ENCODE measurements around the gene MKNK2.

The MKNK2 gene

DNA sequence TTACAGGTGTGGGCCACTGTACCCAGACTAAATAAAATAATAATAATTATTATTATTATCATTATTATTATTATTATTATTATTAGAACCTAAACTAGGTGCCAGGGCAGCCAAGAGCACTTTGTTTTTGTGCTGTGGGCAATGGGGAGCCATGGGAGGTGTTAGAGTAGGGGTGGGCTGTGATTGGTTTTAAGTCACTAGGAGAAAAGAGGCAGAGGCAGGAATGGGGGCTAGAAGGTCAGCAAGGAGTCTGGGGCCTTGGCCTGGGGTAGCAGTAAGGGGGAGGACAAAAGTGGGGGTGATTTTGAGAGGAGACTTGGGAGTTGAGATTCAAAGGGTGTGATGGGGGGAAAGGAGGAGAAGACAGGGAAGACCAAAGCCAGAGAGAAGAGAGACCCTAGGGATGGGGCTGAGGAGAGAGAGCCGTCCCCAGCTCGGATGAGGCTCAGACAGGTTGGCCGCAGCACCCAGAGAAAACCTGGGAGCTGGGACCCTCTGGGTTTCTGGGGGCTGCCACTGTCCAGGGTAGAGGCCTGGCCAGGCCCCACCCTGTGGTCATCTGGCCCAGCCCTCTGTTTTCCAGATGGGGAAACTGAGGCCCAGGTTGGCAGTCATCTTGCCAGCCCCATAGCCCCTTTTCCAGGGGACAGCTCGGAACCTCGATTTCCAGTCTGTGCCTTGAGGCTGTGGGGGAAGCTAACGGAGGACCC lies 17.8 kb downstream of the MKNK2 start:
- in situ Hi-C loops (cut with HindIII; ENCODE audit: low sequenced_read_pairs) = no loop called here

- in situ Hi-C loops (cut with HindIII; ENCODE audit: low sequenced_read_pairs) = no loop called here
Measured at GRCh38 chr19:2032296-2032941, 18.6 kb downstream of the MKNK2 start.

DNA sequence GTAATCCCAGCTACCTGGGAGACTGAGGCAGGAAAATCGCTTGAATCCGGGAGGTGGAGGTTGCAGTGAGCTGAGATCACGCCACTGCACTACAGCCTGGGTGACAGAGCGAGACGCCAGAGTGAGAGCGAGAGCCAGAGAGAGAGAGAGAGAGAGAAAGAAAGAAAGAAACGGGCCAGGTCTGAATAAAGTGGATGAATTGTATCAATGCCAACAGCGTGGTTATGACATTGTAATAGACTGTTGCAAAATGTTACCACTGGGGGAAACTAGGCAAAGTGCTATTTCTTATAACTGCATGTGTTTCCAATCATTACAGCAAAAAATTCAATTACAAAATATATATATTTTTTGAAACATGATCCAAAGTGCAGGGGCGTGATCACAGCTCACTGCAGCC lies 23.7 kb downstream of the MKNK2 start:
- in situ Hi-C loops (cut with HindIII; ENCODE audit: low sequenced_read_pairs) = no loop called here

DNA sequence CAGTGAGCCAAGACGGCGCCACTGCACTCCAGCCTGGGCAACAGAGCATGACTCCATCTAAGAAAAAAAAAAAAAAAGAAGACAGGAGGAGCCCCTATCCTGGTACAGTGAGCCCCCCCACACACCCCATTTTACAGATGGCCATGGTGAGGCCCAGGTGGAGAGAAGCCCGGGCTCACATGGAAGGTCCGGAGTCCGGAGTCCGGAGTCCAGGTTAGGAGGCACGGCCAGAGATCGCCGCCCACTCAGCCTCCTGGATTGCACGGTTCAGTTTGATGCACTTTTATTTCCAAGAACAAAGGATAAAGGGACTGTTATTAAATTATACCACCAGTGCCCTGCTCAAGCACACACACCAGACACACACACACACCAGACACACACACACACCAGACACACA lies 24.3 kb downstream of the MKNK2 start:
- in situ Hi-C loops (cut with HindIII; ENCODE audit: low sequenced_read_pairs) = no loop called here

- in situ Hi-C loops (cut with HindIII; ENCODE audit: low sequenced_read_pairs) = no loop called here
Measured at GRCh38 chr19:2022289-2022688, 28.8 kb downstream of the MKNK2 start.

DNA sequence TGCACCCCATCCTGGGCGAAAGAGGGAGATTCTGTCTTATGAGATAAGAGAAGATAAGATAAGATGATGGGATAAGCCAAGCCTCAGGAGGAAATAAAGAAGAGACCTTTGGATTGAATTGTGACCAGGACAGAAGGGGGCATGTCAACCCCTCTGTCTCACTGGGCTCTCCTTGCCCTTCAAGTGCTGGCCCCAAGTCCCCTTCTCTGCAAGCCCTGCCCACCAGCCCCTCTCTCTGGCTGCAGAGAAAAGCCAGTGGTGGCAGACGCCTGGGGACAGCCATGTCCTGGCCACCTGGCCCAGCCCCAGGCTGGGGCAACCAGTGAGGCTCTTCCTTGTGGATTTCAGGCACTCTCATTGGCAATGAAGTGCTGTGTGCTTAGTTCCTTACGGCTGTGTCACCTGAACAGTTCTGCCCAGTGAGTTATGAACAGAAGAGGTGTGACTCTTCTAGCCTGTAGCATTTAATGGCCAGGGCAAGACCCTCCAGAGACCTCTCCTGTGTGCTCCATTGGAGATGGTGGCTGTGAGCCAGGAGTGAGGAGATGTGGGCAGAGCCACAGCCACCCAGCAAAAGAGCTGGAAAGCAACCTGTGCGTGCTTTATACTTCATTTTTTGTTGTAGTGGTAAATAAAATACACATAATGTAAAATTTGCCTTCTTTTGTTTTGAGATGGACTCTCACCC lies 29.4 kb downstream of the MKNK2 start:
- in situ Hi-C loops (cut with HindIII; ENCODE audit: low sequenced_read_pairs) = no loop called here

DNA sequence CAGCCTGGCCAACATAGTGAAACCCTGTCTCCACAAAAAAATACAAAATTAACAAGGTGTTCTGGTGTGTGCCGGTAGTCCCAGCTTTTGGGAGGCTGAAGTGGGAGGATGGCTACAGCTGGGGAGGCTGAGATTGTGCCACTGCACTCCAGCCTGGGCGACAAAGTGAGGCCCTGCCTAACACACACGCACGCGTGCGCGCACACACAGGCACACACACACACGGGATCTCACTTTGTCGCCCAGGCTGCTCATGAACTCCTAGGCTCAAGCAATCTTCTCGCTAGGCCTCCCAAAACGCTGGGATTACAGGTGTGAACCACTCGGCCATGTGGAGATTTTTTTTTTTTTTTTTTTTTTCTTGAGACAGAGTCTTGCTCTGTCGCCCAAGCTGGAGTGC lies 32.3 kb downstream of the MKNK2 start:
- in situ Hi-C loops (cut with HindIII; ENCODE audit: low sequenced_read_pairs) = no loop called here

DNA sequence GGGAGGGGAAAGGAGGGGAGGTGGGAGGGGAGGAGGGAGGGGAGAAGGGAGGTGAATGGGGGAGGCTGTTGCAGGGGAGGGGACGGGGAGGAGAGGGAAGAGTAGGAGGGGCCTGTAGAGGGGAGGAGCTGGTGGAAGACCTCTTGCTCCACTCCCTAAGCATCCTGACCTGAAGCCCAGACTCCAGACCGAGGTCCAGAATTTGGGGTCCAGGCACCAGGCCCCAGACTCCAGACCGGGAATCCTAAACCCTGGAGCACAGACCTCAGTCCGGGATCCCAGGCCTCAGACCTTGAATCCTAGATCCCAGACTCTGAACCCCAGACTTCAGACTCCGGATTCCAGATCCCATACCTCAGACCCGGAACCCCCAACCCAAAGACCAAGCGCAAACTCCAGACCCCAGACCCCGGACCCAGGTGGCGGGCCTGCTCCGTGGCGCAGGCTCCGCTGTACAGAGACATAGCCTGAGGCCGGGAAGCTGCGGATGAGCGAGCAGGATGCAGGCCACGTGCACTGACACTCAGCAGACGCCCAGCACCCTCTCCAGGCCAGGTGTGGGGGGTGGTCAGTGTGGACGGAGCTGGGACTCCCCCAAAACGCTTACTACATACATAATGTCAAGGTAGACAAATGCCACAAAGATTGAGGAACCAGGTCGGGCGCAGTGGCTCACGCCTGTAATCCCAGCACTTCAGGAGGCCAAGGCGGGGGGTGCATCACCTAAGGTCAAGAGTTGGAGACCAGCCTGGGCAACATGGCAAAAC lies 34.8 kb downstream of the MKNK2 start:
- in situ Hi-C loops (cut with HindIII; ENCODE audit: low sequenced_read_pairs) = no loop called here

- in situ Hi-C loops (cut with HindIII; ENCODE audit: low sequenced_read_pairs) = no loop called here
Measured at GRCh38 chr19:2015608-2015950, 35.5 kb downstream of the MKNK2 start, which contains the start of gene BTBD2. Gene BTBD2 (minus strand): TSS chr19:2015714. CDS start chr19:2015703, 11 bp downstream.

DNA sequence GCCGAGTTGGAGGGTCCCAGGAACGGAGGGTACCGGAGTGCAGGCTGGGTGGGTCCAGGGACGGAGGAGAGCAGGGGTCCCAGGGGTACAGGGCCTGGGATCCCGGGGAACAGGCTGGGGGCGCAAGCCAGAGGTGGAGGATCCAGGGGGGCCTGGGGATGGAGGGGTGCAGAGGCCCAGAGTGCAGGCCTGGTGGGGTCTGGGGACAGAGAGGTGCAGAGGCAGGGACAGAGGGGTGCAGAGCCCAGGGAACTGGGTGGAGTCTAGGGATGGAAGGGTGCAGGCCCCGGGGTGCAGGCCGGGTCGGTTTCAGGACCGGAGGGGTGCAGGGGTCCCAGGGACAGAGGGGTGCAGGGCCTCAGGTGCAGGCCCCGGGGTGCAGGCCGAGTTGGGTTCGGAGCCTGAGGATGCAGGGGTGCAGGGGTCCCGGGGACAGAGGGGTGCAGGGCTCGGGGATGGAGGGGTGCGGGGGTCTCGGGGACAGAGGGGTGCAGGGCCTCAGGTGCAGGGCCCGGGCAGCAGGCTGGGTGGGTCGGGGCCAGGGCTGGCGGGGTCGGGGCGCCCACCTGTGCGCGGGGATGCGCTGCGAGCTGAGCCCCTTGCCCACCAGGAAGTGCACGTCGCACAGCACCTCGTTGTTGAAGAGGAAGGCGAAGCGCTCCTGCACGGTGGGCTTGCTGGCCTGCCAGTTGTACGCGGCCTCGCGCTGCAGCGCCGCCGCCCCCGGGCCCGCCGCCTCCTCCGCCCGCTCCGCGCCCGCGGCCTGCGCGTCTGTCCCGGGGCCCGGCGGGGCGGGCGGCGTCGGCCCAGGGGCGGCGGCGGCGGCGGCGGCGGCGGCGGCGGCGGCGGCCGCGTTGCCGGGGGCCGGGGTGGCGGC lies 36.1 kb downstream of the MKNK2 start:
- in situ Hi-C loops (cut with HindIII; ENCODE audit: low sequenced_read_pairs) = no loop called here

GRCh38 chr19:2014131-2014571 lies 36.9 kb downstream of the MKNK2 start:
- in situ Hi-C loops (cut with HindIII; ENCODE audit: low sequenced_read_pairs) = no loop called here

DNA sequence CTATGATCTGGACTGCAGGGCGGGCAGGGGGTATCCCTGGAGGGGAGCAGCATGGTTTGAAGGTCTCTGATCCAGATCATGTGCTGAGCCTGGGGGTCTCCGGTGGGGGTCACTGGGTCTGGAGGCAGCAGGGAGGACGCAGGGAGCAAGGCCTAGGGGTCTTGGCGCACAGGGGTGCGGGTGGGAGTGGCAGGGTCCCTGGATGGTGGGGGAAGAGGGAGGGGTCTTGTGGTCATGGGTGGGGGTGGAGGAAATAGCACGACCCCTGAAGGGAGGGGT lies 37.4 kb downstream of the MKNK2 start:
- in situ Hi-C loops (cut with HindIII; ENCODE audit: low sequenced_read_pairs) = no loop called here

- in situ Hi-C loops (cut with HindIII; ENCODE audit: low sequenced_read_pairs) = no loop called here
Measured at GRCh38 chr19:2012941-2013682, 37.9 kb downstream of the MKNK2 start.

- in situ Hi-C loops (cut with HindIII; ENCODE audit: low sequenced_read_pairs) = no loop called here
Measured at GRCh38 chr19:2011169-2011568, 39.9 kb downstream of the MKNK2 start.

- in situ Hi-C loops (cut with HindIII; ENCODE audit: low sequenced_read_pairs) = no loop called here
Measured at GRCh38 chr19:2010135-2010668, 40.8 kb downstream of the MKNK2 start.

- in situ Hi-C loops (cut with HindIII; ENCODE audit: low sequenced_read_pairs) = no loop called here
Measured at GRCh38 chr19:2003874-2004273, 47.2 kb downstream of the MKNK2 start.

DNA sequence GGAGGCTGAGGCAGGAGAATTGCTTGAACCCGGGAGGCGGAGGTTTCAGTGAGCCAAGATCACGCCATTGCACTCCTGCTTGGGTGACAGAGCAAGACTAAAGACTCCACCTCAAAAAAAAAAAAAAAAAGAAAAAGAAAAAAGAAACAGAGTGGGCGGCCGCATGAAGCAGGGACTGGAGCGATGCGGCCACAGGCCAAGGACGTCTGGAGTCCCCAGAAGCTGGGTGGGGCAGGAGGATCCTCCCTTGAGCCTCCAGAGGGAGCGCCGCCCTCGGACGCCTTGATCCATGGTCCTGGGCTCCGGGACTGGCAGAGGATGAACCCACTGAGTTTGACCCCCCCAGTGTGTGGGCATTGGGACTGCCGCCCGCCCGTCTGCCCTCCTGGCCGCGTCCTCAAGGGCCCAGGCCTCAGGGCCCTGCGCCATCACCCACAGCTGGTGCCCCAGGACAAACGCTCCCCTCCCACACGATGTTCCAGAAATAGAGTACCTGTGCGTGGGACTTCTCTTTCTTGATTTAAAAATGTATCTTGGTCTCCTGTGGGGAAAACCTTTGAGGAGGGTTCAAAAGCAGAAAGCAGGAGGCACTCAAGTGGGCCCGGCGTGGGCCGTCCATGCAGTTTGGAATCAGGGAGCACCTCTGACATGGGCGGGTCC lies 51.1 kb downstream of the MKNK2 start:
- in situ Hi-C loops (cut with HindIII; ENCODE audit: low sequenced_read_pairs) = no loop called here

DNA sequence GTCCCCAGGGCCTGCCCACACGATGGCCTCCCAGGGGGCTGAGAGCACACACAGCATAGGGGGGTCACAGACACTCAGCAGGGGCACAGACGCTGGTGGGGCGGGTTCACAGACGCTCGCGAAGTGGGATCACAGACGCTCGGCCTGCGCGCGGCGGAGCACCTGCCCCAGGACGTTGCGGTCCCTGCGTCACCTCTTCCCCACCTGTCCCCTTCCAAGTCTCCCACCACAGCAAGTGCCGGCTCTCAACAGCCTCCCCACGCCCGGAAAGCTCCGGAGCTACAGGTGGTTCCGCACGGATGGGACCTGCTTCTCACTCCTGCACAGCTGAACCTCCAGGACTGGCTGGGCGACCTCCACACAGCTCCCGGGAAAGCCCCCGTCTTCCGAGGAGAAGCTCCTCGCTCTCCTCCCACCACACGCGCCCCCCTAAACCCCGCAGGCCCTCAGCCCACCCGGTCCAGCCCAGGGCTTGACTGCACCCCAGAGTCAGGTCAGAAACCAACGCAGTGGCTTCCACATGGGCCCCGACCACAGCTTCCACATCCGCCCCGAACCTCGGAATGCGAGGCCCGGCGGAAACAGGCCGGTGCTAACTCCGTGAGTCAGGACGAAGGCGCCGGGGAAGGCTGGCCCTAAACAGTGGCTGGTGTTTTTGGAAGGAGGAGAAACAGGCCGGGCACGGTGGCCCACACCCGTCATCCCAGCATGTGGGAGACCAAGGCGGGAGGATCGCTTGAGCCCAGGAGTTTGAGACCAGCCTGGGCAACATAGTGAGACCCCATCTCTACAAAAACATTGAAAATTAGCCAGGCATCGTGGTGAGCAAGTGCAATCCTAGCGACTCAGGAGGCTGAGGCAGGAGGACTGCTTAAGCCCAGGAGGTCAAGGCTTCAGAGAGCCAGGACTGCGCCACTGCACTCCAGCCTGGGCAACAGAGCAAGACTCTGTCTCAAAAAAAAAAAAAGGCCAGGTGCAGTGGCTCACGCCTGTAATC lies 52.0 kb downstream of the MKNK2 start:
- in situ Hi-C loops (cut with HindIII; ENCODE audit: low sequenced_read_pairs) = no loop called here
